EH (cell line): ENCODE results near the gene CAMK4.
A peak's percentile ranks its signal among the peaks of the same experiment; 100 is the strongest.
"Not testable (repeated sequence)": the region's sequence is repeated elsewhere in the genome, so short reads cannot be mapped to it uniquely, and the experiment has no call there.

Source experiments
- DNase-seq: peaks from one replicate; pipeline ENCODE4 v3.0.0-alpha.2; 2015; ENCODE audit warnings: low read depth

Gene CAMK4

GRCh38 chr5:111383288-111383970 lies 159.2 kb downstream of the CAMK4 start:
- DNase-seq: peak; percentile 63

GRCh38 chr5:111384220-111384619 lies 160.0 kb downstream of the CAMK4 start:
- peak; percentile 19 for DNase-seq

DNA sequence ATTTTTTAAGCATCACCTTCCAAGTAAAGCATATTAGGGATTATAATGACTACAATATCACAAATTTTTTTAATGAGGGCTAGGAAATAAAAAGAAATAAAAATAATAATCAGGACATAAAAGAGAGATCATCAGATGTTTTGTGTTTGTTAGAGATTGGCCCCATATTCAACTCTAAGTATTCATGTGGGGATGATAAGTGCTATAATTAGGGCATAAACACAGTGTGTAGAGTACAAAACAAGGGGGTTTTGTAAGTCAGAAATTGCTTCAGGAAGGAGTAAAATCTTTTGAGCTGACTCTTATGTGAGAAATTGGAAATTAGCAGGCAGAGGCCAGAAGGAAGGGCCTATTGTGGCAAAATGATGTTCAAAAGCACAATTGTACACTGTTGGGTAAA lies 160.9 kb downstream of the CAMK4 start:
- no peak for DNase-seq

DNA sequence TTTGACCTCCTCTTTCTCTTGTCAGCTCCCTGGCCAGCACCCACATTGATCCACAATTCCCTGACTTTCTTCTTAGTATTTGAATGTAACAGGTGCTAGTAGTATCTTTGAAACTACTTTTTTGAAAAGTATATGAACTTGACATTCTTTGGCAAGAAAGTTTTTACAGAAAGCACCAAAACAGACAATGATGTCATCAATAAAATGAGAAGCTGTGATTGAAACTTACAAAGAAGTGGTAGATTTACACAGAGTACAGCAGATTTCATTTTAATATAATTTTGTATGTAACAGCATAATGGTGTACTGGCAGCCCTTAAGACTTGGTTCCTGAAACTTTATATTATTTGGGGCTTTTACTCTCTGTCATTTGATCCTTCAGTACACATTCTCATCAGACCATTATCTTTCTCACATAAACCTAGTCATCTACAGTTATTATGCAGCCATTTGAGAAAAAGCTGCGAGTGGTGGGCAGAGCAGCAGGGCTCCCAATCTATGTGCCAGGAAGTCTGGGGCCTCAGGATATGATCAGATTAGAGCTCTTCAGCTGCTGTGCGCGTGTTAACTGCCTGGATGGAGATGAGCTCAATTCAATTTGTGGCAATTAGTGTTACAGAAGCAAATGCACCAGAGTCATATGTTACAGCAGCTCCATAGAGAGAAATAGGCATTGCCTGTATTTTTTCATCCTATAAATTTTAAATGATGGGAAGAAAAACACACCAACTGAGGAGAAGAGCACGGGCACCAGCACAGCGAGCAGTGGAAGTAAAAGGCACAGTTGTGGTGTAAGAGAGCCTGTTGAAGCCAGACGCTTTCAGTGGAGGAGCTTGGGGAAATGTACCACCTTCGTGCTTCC lies 162.0 kb downstream of the CAMK4 start:
- no peak for DNase-seq

DNA sequence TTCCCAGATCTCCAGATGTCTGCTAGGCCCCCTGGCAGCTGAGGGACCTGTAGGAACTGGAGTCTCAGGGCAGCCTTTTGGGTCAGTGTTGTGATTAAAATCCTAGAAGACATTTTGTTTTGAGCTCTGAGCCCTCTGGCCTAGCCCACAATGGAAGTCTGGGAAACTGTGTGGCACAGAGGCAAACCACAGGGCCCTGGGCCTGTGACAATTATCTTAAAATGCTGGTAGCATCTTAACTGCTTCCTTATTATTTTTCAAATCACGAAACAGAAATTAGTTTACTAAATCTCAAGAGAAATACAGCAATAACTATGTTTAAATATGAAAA lies 162.6 kb downstream of the CAMK4 start:
- no peak for DNase-seq

- DNase-seq: no peak
These were observed 163.2 kb downstream of the CAMK4 start for GRCh38 chr5:111387361-111387760.

DNA sequence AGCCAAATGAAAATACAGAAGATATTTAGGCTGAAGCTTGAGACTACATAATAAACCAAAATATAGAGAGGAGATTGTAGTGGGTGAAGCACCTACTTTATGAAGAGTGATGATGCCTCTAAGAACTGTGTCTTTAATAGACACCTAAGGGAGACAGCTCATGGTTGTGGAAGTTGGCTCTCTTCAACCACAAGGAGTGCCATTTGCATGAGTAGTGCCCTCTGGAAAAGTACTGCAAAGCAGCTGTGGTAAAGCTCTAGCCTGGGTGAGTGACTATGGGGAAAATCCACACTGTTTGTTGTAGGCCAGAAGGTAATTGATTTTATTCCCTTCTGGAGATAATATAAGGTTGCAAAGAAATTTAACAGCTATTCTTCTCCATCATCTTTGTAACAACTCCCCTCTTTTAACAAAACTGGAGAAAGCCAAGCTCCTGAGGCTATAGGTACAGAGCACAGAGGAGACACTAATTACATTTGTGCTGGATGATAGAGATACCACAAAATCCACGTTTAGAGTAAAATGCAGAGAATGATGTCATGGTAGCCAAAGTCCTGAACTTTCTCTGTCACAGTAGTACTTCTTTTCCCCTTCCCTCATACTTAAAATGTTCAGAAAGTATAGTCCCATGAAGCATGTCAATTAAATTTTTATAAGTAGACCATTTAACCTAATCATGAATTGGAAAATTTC lies 165.4 kb downstream of the CAMK4 start:
- peak; percentile 83 for DNase-seq

GRCh38 chr5:111392181-111392580 lies 168.0 kb downstream of the CAMK4 start:
- no peak for DNase-seq

GRCh38 chr5:111394586-111394985 lies 170.4 kb downstream of the CAMK4 start:
- DNase-seq: peak; percentile 76

GRCh38 chr5:111398013-111398412 lies 173.8 kb downstream of the CAMK4 start:
- no peak for DNase-seq

GRCh38 chr5:111399113-111399512 lies 174.9 kb downstream of the CAMK4 start:
- DNase-seq: no peak

- DNase-seq: peak; percentile 10
These were observed 177.7 kb downstream of the CAMK4 start for GRCh38 chr5:111401906-111402305.

GRCh38 chr5:111404270-111404769 lies 180.1 kb downstream of the CAMK4 start:
- DNase-seq: no peak

DNA sequence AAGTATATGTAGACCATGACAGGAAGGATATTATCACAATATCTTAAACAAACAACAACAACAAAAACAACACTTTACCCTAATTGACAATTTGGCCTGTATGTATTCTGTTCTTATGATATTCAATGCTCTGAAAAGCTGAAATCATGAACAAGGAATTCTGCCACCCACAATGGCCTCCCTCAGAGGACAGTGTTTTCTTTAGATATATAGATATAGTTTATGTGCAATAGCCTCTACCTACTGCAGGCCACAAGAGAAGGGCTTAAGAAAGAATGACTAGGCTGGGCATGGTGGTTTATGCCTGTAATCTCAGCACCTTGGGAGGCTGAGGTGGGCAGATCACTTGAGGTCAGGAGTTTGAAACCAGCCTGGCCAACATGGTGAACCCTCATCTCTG lies 183.4 kb downstream of the CAMK4 start:
- DNase-seq: peak; percentile 5

- DNase-seq: no peak
These were observed 184.6 kb downstream of the CAMK4 start for GRCh38 chr5:111408817-111409216.

- DNase-seq: not testable (repeated sequence)
These were observed 185.1 kb downstream of the CAMK4 start for GRCh38 chr5:111409266-111409665.

DNA sequence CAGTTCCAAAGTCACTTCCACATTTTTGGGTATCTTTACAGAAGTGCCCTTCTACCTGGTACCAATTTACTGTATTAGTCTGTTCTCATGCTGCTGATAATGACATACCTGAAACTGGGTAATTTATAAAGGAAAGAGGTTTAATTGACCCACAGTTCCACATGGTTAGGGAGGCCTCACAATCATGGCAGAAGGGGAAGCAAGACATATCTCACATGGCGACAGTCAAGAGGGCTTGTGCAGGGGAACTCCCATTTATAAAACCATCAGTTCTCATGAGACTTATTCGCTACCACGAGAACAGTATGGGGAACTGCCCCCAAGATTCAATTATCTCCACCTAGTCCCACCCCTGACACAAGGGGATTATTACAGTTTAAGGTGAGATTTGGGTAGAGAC lies 185.9 kb downstream of the CAMK4 start:
- not testable (repeated sequence) for DNase-seq

GRCh38 chr5:111411301-111411700 lies 187.1 kb downstream of the CAMK4 start:
- no peak for DNase-seq

DNA sequence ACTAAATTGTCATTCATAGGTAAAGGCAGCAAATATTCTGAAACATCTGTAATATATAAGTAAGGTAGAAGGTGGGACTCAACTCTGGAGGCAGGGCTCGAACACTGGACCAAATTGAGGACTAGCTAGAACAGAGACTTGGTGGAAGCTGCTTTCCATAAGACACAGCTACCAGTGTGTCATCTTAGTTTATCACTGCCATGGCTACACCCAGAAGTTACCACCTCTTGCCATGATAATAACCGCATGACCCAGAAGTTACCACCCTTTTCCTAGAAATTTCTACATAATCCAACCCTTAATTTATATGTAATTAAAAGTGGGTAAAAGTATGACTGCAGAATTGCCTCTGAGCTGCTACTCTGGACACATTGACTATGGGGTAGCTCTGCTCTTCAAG lies 188.4 kb downstream of the CAMK4 start:
- no peak for DNase-seq

GRCh38 chr5:111415053-111415452 lies 190.9 kb downstream of the CAMK4 start:
- no peak for DNase-seq

GRCh38 chr5:111422245-111422644 lies 198.1 kb downstream of the CAMK4 start:
- DNase-seq: no peak
